ENCODE measurements around the gene VASH1. TPM values are rescaled to one million over a fixed set of nuclear protein-coding genes. Genes with fewer than 3 reads are reported as not detected.

The VASH1 gene
- total and polyA plus RNA-seq, 2 experiments from 2014 or later = 0.78 to 2.8 TPM

DNA sequence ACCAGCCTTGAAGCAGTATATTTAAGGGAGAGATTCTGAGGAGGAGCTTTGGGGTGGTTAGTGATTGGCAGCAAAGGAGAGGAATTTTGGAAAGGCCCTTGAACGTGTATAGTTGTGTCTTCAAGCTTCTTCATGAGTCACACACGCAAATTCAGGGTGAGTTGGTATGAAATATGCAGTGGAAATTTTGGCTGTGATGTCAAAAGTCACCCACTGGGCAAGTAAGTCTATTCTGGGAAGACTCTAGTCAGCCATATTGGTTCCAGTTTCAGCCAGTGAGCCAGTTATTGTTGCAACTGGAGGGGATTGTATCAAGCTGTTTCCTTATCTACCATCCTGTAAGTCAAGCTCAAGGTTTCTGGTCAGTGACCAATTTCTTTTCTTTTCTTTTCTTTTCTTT lies 32.0 kb upstream of the VASH1 start:
- Mint-ChIP-seq H3K36me3 (ENCODE audit: low read depth) (no peaks in the 10 kb centered on the region), H3K27me3 (ENCODE audit: insufficient read depth, low read depth, poor library complexity) (peaks cover 1% of the 10 kb centered on the region), H3K9me3 (no peaks in the 10 kb centered on the region; the same call in 2 of the 3 replicates), H3K4me1 (peaks cover 21% of the 10 kb centered on the region), H3K27ac (no peak overlapping the region), H3K4me3 (no peak overlapping the region)
- H3K4me3 ChIP-seq = no peak overlapping the region
- no peaks in the 10 kb centered on the region for H4K20me1 ChIP-seq (replicated peaks; ENCODE audit: insufficient read depth)
- no peak for TF ChIP-seq ZNF462 (CRISPR knock-in tag; IDR thresholded peaks at IDR 0.05)
- no peak for TF ChIP-seq NANOG (IDR thresholded peaks at IDR 0.05; ENCODE audit: borderline replicate concordance)
- TF ChIP-seq POLR2AphosphoS5 (IDR thresholded peaks at IDR 0.05; ENCODE audit: low read depth) = no peak
- H3K27me3 ChIP-seq (ENCODE audit: insufficient read depth) = no peaks in the 10 kb centered on the region
- no peak overlapping the region for H3K27ac ChIP-seq (ENCODE audit: low read depth)
- no peaks in the 10 kb centered on the region for H3K9me2 ChIP-seq (ENCODE audit: insufficient read depth)
- no peak overlapping the region for H2AFZ ChIP-seq
- H3K36me3 ChIP-seq (ENCODE audit: insufficient read depth) = no peaks in the 10 kb centered on the region
- H3K79me2 ChIP-seq (replicated peaks; ENCODE audit: insufficient read depth) = no peaks in the 10 kb centered on the region
- 0 out of 2 replicates have a peak, but pooled peaks cover 10% of the 10 kb centered on the region for H3K4me1 ChIP-seq (ENCODE audit: insufficient read depth)
- H3F3A ChIP-seq (replicated peaks; ENCODE audit: low read depth) = no peaks in the 10 kb centered on the region
- H3K4me2 ChIP-seq = no peak overlapping the region
- no peak for DNase-seq (ENCODE audit: low spot score)
- no peak for ATAC-seq

DNA sequence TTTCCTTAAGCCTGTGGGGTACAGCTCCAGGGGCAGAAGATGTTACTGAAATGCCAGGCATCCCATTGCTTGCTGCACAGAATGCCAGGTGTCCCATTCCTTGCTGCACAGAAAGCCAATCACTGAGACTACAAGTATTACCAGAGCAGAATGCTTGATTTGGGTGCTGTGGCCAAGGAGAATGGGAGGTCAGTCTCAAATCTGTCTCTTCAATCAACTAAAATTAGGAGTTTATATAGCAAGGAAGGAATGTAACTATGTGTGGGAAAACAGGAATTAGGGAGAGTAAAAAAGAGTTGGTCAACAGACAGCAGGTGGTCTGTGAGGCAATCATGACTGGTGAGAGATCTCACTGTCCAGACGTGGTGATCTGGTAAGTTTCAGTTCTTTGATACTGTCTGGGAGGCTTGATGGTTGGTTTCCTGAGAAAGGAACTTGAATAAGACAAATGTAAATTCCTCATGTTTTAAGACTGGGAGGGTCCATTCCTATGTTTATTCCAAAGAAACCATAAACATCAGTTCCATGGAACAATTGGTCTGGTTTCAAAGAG lies 31.2 kb upstream of the VASH1 start:
- no peaks in the 10 kb centered on the region for H4K20me1 ChIP-seq (replicated peaks; ENCODE audit: insufficient read depth)
- H3K27ac ChIP-seq (ENCODE audit: low read depth) = no peak overlapping the region
- no peak for DNase-seq (ENCODE audit: low spot score)
- ATAC-seq = no peak
- H3K27me3 ChIP-seq (ENCODE audit: insufficient read depth) = no peaks in the 10 kb centered on the region
- no peaks in the 10 kb centered on the region for H3K36me3 ChIP-seq (ENCODE audit: insufficient read depth)
- H3K4me1 Mint-ChIP-seq = peaks cover 13% of the 10 kb centered on the region
- no peaks in the 10 kb centered on the region for H3K79me2 ChIP-seq (replicated peaks; ENCODE audit: insufficient read depth)
- peaks cover 3% of the 10 kb centered on the region; the same call in 2 of the 3 replicates for H3K9me3 Mint-ChIP-seq
- no peaks in the 10 kb centered on the region for H3K9me2 ChIP-seq (ENCODE audit: insufficient read depth)
- no peaks in the 10 kb centered on the region for H3K36me3 Mint-ChIP-seq (ENCODE audit: low read depth)
- peaks cover 1% of the 10 kb centered on the region for H3K27me3 Mint-ChIP-seq (ENCODE audit: insufficient read depth, low read depth, poor library complexity)
- H3K4me1 ChIP-seq (ENCODE audit: insufficient read depth) = 0 out of 2 replicates have a peak, but pooled peaks cover 3% of the 10 kb centered on the region
- no peaks in the 10 kb centered on the region for H3F3A ChIP-seq (replicated peaks; ENCODE audit: low read depth)
- no peak overlapping the region for H3K4me3 ChIP-seq
- H2AFZ ChIP-seq = no peak overlapping the region
- H3K4me3 Mint-ChIP-seq = no peak overlapping the region
- H3K27ac Mint-ChIP-seq = no peak overlapping the region
- H3K4me2 ChIP-seq = no peak overlapping the region
- no peak for TF ChIP-seq JUNB (IDR thresholded peaks at IDR 0.05; ENCODE audit: unreplicated experiment)
- no peak for TF ChIP-seq ZNF331 (CRISPR knock-in tag; IDR thresholded peaks at IDR 0.05; ENCODE audit: low read depth)
- no peak for TF ChIP-seq EZH2phosphoT487 (IDR thresholded peaks at IDR 0.05; ENCODE audit: unreplicated experiment)
- TF ChIP-seq STAT1 (IDR thresholded peaks at IDR 0.05; ENCODE audit: unreplicated experiment) = no peak
- no peak for TF ChIP-seq CREB1 (CRISPR knock-in tag; IDR thresholded peaks at IDR 0.05; ENCODE audit: low read depth)
- TF ChIP-seq, protein P1, sequence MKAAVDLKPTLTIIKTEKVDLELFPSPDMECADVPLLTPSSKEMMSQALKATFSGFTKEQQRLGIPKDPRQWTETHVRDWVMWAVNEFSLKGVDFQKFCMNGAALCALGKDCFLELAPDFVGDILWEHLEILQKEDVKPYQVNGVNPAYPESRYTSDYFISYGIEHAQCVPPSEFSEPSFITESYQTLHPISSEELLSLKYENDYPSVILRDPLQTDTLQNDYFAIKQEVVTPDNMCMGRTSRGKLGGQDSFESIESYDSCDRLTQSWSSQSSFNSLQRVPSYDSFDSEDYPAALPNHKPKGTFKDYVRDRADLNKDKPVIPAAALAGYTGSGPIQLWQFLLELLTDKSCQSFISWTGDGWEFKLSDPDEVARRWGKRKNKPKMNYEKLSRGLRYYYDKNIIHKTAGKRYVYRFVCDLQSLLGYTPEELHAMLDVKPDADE (IDR thresholded peaks at IDR 0.05) = no peak
- no peak for TF ChIP-seq NANOG (IDR thresholded peaks at IDR 0.05; ENCODE audit: borderline replicate concordance)
- no peak for TF ChIP-seq POLR2AphosphoS5 (IDR thresholded peaks at IDR 0.05; ENCODE audit: low read depth)
- TF ChIP-seq, protein P2, sequence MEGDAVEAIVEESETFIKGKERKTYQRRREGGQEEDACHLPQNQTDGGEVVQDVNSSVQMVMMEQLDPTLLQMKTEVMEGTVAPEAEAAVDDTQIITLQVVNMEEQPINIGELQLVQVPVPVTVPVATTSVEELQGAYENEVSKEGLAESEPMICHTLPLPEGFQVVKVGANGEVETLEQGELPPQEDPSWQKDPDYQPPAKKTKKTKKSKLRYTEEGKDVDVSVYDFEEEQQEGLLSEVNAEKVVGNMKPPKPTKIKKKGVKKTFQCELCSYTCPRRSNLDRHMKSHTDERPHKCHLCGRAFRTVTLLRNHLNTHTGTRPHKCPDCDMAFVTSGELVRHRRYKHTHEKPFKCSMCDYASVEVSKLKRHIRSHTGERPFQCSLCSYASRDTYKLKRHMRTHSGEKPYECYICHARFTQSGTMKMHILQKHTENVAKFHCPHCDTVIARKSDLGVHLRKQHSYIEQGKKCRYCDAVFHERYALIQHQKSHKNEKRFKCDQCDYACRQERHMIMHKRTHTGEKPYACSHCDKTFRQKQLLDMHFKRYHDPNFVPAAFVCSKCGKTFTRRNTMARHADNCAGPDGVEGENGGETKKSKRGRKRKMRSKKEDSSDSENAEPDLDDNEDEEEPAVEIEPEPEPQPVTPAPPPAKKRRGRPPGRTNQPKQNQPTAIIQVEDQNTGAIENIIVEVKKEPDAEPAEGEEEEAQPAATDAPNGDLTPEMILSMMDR (conservative IDR thresholded peaks at IDR 0.05; ENCODE audit: low read depth in 2 of 2) = no peak
